Osteocyte (in vitro differentiated cells): ENCODE results near the gene WNT2. TPM values are rescaled to one million over a fixed set of nuclear protein-coding genes. Genes with fewer than 3 reads are reported as not detected.

Source experiments
- DNase-seq: peaks from one replicate; pipeline ENCODE4 v3.0.0; 2021; ENCODE audit warnings: mixed read lengths; ENCODE audit not compliant: unreplicated experiment; ENCODE audit errors: extremely low spot score
- H3K27ac Mint-ChIP-seq: one replicate; pipeline ENCODE4 v1.8.0; 2021; ENCODE audit warnings: mild to moderate bottlenecking, mixed read lengths; ENCODE audit not compliant: unreplicated experiment
- H3K27me3 Mint-ChIP-seq: one replicate; pipeline ENCODE4 v1.8.0; 2021; ENCODE audit warnings: mixed read lengths; ENCODE audit not compliant: unreplicated experiment
- H3K36me3 Mint-ChIP-seq: one replicate; pipeline ENCODE4 v1.8.0; 2021; ENCODE audit warnings: mixed read lengths; ENCODE audit not compliant: unreplicated experiment
- H3K4me1 Mint-ChIP-seq: one replicate; pipeline ENCODE4 v1.8.0; 2021; ENCODE audit warnings: mixed read lengths; ENCODE audit not compliant: unreplicated experiment
- H3K4me3 Mint-ChIP-seq: one replicate; pipeline ENCODE4 v1.8.0; 2021; ENCODE audit warnings: mild to moderate bottlenecking, moderate library complexity, mixed read lengths; ENCODE audit not compliant: unreplicated experiment
- H3K9me3 Mint-ChIP-seq: one replicate; pipeline ENCODE4 v1.8.0; 2021; ENCODE audit warnings: mixed read lengths; ENCODE audit not compliant: unreplicated experiment
- total RNA-seq: library from RNA; stranded (reverse); gene quantifications from 2 replicates; pipeline ENCODE4 v1.2.1, GENCODE V29; 2021
- TF ChIP-seq, protein P1 (sequence below): fragments of 200-600 bp; sonication (generic); IDR thresholded peaks from 2 replicates; pipeline ENCODE4 v1.5.0; 2021; ENCODE audit warnings: antibody characterized with exemption, mild to moderate bottlenecking, moderate library complexity

Gene WNT2
- total RNA-seq, 1 donor from 2014 or later = 9.5 TPM

DNA sequence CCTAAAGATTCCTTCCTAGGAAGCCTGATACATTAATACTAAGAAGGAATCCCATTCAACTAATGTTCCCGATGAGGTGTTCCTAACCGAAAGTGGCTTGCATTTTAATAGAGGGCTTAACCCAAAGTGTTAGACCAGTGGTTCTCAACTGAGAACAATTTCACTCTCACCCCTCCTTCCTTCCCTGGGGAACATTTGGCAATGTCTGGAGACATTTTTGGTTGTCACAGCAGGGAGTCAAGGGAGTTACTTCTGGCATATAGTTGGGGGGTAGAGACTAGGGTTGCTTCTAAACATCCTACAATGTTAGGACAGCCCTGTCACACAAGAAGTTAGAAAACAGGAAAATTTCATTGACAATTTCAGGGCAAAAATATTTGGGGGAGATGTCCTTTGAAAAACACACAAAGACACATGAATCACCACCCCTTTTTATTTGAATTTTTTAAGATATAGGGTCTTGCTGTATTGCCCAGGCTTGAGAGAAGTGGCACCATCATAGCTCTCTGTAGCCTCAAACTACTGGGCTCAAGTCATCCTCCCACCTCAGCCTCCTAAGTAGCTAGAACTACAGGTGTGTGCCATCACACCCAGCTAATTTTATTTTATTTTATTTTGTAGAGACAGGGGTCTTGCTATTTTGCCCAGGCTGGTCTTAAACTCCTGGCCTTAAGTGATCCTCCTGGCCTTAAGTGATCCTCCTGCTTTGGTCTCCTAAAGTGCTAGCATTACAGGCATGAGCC is 50.7 kb downstream of the WNT2 start:
- no peak for DNase-seq

DNA sequence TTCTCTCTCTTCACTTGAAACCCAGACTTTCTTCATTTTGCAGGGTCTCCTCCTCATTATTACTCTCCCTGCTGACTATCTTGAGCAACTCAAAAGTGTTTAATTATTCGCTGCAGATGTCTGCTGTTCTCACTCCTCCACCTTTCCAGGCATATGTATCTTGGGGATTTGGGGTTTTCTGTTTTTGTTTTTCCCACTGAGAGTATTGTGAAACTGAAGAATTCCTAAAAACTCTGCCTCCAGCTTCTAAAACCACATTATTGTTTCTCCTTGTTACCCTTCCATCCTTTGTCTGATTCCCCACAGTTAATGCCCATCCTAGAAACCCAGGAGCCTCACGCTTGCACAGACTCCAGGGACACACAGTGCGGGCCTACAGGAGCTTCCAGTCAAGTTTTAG is 51.3 kb downstream of the WNT2 start:
- Mint-ChIP-seq H3K4me3 (no peak overlapping the region), H3K36me3 (no peaks in the 10 kb centered on the region), H3K4me1 (peaks cover 42% of the 10 kb centered on the region), H3K27ac (no peak overlapping the region), H3K9me3 (peaks cover 1% of the 10 kb centered on the region), H3K27me3 (no peaks in the 10 kb centered on the region)
- DNase-seq = no peak
- TF ChIP-seq, protein P1, sequence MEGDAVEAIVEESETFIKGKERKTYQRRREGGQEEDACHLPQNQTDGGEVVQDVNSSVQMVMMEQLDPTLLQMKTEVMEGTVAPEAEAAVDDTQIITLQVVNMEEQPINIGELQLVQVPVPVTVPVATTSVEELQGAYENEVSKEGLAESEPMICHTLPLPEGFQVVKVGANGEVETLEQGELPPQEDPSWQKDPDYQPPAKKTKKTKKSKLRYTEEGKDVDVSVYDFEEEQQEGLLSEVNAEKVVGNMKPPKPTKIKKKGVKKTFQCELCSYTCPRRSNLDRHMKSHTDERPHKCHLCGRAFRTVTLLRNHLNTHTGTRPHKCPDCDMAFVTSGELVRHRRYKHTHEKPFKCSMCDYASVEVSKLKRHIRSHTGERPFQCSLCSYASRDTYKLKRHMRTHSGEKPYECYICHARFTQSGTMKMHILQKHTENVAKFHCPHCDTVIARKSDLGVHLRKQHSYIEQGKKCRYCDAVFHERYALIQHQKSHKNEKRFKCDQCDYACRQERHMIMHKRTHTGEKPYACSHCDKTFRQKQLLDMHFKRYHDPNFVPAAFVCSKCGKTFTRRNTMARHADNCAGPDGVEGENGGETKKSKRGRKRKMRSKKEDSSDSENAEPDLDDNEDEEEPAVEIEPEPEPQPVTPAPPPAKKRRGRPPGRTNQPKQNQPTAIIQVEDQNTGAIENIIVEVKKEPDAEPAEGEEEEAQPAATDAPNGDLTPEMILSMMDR = no peak

More for the DNA sequence above, 50.7 kb downstream of the WNT2 start:
- H3K36me3 Mint-ChIP-seq = no peaks in the 10 kb centered on the region
- H3K27me3 Mint-ChIP-seq = no peaks in the 10 kb centered on the region
- H3K9me3 Mint-ChIP-seq = no peaks in the 10 kb centered on the region
- no peak overlapping the region for H3K4me3 Mint-ChIP-seq
- H3K4me1 Mint-ChIP-seq = peaks cover 36% of the 10 kb centered on the region
- no peak overlapping the region for H3K27ac Mint-ChIP-seq
- TF ChIP-seq, protein P1 = no peak

DNA sequence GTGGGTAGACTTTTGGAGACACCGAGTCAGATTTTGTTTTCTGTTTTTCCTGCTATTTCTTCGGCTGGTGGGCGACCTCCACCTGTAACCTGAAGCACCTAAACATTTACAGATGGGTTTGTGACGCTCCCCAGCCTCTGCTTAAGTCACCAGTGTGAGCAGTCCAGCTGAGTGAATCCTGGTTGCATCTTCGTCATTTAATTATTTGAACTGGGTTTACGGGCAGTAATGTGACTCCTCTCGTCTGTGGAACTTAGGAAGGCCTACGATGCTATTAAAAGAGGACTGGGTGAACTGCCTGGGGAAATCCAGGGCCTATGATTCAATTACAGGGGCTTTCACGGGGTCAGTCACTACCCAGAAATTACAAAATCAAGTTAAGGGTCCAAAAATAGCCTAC is 52.5 kb downstream of the WNT2 start:
- H3K4me3 Mint-ChIP-seq = no peak overlapping the region
- DNase-seq = no peak

DNA sequence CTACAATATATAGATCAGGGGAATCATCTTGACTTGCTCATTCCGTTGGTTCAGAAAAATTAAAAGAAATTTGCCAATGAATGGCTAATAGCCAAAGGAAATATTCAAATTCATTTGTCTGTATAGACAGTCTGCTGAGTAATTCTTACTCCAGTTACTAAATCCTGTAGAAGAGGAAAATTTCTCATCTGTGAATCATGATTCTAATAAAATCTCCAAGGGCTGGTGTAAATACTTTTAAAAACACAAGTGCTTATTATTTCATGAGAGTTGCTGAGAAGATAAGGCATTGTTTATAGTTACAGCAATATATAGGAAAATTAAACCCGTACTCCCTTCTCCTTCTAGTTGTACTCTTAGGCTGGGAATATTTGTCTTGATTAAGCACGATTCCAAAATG is 53.0 kb downstream of the WNT2 start:
- Mint-ChIP-seq H3K4me1 (peaks cover 46% of the 10 kb centered on the region), H3K9me3 (peaks cover 6% of the 10 kb centered on the region), H3K27ac (peak overlapping the region; percentile 69), H3K27me3 (no peaks in the 10 kb centered on the region), H3K4me3 (no peak overlapping the region), H3K36me3 (peaks cover 2% of the 10 kb centered on the region)
- TF ChIP-seq, protein P1 = no peak
- no peak for DNase-seq

More for the DNA sequence above, 52.5 kb downstream of the WNT2 start:
- peaks cover 2% of the 10 kb centered on the region for H3K36me3 Mint-ChIP-seq
- TF ChIP-seq, protein P1 = no peak
- H3K4me1 Mint-ChIP-seq = peaks cover 46% of the 10 kb centered on the region
- H3K9me3 Mint-ChIP-seq = peaks cover 6% of the 10 kb centered on the region
- no peaks in the 10 kb centered on the region for H3K27me3 Mint-ChIP-seq
- H3K27ac Mint-ChIP-seq = peak overlapping the region; percentile 69

DNA sequence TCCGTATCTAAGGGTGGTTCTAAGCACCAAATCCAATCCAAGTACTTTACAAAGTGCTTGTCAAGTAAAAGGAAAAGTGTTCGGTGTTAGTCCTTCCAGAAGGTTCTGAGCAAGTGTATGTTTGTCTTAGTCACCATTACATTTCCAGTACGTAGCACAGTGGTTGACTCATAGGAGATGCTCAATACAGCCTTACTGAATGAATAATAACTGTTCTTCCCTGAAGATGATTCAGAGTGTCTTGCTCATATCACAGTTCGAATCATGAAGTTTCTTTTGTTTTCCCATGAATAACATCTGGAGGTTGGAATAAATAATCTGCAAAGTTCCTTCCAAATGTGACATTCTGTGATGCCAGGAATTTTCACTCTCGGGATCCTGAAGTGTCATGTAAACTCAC is 53.4 kb downstream of the WNT2 start:
- Mint-ChIP-seq H3K9me3 (peaks cover 6% of the 10 kb centered on the region), H3K4me1 (peaks cover 46% of the 10 kb centered on the region), H3K27me3 (no peaks in the 10 kb centered on the region), H3K36me3 (peaks cover 2% of the 10 kb centered on the region), H3K27ac (peak overlapping the region; percentile 69), H3K4me3 (no peak overlapping the region)
- DNase-seq = no peak
- TF ChIP-seq, protein P1 = no peak
